Activated CD8-positive, alpha-beta memory T cell treated with anti-CD3 and anti-CD28 coated beads for 48 hours (primary cell): ENCODE measurements around the gene SETBP1.

Experiments
- DNase-seq, 3 experiments: peaks; one replicate each; pipeline ENCODE4 v3.0.0-alpha.2; 2020; ENCODE audit warnings: low read depth in 2 of 3, low spot score in 2 of 3

The SETBP1 gene

DNA sequence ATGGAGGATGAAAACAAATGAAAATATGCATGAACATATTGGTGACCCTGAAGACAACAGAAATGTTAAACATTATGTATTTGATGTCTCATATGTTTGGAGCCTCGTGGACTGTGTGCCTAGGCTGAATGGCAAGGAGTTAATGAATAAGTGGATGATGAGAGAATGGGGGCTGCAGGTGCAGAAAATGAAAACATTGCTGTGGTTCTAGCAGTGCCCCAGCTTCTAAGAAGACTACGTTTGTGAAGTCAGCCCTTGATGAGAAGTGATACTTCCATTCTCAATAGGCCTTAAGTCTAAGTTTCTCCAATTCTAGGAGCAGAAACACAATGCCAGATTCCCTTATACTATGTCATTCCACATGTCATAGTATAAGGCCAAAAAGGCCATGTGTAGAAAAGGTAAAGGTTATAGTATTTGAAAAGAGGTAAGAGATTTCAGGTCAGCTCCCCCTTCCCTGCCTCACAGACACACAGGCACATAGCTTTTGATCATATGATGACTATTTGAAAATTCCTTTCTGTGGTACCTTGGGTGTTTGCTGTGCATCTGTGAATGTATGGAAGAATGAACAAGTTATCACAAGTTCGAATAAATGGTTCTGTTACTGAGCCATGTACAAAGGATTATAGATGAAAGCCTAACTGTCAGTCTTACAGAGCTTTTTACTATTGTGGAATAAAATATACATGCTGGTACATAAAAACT, 280.8 kb downstream of the SETBP1 start:
- no peak for DNase-seq

DNA sequence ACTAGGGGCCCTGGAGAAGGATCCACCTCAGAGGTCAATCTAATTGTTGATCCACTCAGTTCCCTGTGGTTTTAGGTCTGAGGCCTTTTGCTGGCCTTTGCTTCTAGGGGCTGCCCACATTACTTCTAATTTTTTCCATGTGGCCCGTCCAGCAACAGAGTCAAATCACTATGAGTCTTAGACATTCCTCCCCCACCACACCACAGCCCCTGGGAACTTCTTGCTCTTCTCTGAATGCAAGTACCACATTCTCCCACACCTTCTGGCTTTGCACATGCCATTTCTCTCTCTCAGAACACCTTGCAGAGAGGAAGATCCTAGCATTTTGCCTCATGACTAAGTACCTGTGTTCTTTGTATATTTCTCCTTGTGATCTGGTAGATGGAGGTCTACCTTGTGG, 286.9 kb downstream of the SETBP1 start:
- no peak for DNase-seq

DNA sequence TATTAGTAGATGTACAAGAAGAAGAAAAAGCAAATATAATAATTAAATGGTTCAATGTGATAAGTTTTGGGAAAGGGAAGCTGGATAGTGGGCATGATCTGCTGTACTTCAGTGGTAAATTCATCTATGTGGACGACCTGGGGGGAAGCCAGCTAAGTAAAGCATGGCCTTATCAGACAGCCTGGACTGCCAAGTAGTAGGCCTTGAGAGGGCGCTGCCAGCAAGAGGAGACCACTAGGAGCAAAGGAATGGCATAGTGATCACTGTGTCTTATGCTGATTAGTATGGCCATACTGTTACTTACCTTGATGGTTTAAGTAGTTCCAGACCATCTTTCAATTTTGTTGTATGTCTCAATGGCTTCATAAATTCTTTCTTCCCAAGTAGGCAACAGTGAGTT, 287.6 kb downstream of the SETBP1 start:
- DNase-seq, result no peak

DNA sequence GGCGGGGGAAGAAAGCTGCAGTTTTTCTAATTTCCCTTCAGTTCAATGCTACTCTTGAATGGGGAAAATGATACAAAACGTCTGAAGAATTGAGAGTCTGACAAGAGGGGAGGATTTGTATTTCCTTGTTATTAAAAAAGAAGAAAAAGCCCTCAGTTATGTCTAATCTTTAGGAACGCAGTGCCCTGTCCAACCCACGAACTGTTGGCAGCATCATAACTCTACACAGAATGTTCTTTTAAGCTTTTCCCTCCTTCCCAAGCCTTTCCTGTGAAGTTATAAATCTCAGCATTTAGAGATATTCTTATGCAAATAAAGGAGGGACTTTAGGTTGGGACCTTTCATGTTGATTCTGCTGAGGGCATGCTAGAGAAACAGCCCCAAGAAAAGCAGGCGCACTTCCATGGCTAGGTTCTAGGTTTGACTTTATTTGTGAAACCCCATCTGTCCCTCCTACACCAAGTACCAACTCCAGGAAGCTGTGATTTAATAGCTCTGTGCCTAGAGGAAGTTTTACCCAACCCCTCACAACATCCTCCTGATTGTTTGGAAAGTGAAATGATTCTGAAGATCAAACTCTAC, 288.6 kb downstream of the SETBP1 start:
- DNase-seq, result no peak

DNA sequence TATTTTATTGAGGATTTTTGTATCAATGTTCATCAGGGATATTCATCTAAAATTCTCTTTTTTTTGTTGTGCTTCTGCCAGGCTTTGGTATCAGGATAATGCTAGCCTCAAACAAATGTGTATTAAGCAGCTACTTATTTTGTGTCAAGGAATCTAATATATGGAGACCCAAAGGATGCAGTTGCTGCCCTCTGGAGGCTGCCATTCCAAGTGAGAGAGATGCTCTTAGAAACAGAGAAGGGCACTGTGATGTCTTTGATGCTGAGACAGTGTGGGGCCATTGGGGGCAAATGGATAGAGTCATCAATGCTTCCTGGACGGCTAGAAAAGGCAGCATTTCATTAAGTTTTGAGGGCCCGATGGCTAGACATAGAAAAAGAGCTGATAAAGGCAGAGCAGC, 292.6 kb downstream of the SETBP1 start:
- DNase-seq, result no peak

DNA sequence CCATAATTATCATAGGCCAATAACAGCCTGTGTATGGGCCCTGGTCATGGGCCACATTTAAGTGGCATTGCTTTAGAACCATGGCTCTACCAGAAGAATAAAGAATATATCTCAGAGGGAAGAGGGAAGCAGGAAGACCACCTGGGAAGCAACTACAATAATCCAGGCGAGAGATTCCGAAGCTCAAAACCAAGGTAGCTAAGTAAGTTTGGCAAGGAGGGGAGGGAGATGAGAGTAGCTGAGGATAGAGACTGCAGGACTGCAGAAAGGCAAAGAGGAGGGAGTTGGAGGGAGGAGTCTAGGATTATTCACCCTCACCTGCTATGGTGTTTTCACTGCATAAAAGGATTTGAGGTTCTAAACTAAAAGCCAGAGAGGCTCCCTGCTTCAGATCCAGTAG, 293.5 kb downstream of the SETBP1 start:
- DNase-seq, result no peak

DNA sequence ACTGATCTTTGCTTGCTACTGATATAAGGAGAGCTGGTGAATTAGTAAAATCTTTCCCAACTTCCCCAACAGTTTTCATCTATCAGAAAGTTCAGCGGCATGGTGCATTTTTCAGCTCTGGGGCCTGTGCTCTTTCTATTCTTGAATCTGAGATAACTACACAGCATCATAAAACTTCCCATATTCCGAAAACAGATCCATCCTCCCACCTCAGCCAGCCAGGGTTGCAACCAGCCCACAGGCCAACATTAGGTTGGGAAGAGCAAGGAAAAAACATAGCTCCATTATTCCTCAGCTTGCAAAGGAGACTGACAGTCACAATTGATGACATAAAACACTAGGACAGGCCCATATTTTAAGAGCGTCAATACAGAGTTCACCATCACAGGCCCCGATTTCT, 297.2 kb downstream of the SETBP1 start:
- DNase-seq, result no peak

DNA sequence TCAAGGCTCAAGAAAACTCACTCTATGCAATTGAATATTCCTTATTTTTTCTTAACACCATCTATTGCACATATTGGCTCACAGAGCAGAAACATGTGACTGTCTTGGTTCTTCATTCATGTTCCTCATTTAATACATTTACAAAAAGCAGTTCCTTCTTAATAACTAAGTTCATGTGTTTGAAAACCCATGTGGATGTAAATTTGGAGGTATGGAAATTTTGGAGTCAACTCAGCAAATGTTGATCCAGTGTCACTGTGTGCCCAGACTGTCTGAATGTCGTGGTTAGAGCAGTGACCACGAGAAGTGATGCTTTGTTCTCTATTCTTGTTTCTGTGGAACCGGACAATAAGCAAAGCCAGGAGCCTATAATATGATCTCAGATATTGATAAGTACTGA, 299.1 kb downstream of the SETBP1 start:
- DNase-seq, result no peak

DNA sequence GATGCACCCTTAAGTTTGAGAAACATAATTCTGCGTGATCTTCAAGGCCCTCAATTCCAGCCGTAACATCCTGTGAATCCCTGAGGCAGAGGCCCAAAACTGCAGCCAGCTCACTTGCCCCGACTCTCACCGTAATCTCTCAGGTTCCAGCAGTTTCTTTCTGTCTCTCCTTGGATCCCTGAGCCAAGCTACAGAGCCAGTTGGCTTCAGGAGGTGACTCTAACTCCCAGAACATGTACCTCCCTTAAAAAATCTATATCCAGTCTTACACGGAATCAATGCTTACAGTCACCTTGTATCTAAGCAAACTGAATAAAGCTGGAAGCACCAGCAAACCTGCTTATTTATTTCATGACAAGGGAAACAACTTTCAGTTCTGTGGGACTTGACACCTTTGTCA, 300.4 kb downstream of the SETBP1 start:
- no peak for DNase-seq

DNA sequence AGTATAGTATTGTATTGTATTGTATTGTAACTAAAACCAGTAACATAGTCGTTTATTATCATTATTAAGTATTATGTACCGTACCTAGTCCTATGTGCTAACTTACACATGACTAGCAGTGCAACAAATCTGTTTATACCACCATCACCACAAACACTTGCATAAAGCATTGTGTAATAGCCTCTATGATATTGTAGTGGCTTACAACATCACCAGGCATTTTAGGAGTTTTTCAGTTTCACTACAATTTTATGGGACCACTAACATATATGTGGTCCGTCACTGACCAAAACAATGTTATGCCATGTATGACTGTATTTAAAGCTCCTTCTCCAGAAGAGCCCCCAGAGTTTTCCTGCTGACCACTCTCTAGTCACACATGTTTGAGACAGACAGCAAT, 306.2 kb downstream of the SETBP1 start:
- DNase-seq, result no peak

DNA sequence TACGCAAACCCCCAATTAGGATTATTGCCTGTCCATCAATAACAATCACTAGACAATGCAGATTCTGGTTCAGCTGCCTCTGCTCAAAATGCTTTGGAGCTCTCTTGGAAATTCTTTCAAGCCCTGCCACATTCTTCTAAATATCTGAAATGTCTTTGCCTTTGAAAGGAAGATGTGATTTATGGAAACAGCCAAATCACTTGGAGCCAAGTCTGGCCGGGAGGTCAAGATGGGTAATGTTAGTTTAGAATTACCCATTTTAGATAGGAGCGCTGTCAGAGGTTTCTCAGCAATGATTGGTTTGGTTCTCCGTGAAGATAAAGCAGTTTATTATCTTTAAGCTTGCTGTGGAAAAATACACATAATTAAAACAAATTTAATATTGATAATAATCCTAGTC, 306.7 kb downstream of the SETBP1 start:
- no peak for DNase-seq

DNA sequence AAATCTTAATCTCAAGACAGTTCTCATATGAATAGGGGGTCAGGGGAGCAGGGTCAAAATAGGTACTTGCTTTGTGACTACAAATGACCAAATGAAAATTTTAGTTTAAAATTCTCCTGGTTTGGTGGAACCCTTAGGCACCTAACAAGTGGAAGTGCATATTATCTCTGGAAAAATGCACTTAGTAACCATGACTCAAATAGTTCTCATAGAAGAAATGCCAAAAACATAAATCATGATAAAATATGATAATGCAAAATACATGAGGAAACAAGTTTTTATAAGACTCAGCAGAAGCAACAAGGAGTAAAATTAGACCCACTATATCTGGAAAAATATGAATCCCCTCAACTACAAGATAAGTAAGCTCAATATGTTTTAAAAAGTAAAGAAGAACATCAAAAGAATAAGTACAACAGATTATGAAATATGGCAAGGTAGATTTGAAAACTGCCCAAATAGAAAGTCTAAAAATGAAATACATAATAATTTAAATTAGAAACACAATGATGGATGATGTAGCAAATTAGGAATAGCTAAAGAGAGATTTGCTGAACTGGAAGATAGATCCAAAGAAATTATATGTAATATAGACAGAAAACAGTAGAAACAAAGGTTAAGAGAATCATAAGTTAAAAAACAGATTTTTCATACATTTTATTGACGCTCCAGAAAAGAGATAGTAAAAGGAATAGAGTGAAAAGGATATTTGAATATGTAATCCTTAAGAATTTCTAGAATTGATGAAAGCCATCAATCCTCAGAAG, 308.3 kb downstream of the SETBP1 start:
- no peak for DNase-seq

DNA sequence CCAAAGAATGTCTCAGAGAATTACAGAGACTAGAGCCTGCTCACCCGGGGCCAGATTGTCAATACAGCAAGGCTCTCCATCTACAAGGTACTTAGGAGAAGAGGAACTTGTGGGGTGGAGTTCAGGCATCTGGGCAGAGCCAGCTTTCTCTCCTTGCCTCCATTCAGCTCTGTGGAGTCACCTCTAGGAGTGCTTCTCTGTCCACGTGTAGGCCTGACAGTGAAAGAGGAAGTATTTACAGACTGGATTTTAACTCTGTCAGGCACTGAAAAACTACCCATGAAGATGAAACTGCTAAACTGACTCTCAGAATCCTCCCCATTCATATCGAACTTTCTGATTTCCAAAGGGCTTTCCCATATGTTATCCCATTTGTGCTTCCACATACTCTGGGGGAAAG, 315.6 kb downstream of the SETBP1 start:
- DNase-seq, result no peak

DNA sequence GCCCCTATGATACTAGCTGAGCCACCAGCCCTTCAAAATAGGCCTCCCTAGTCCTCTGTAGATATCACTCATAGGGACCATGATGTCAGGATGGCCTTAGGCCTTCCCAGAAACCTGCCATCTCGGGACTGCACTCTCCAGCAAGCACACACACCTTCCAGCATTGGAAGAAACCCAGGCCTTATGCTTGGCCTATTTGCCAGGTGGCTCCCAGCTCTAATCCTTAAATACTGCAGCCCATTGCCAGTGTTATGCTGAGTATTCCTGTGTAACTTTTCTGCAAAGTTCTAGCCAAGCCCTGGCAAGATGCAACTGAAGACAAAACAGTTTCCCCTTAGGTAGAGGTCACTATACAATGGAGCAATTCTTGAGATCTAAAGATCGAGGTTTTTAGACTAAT, 316.5 kb downstream of the SETBP1 start:
- DNase-seq, result no peak

DNA sequence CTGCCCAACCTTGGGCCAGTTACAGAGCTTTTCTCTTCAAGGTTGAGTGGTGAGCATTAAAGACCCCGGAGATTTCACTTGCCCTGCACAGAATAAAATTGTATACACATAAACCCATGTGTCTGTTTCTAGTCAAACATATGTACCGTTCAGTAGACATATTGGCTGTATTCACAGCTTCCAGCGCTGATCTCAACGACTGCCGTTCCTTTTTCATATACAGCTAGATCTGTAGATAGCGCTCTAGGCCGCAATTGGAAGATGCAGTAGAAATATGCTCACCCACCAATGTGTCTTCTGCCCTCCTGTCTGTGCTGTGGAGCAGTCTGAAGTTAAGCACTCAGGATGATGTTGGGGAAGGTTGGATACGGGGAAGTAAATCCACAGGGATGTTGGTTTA, 317.7 kb downstream of the SETBP1 start:
- no peak for DNase-seq

DNA sequence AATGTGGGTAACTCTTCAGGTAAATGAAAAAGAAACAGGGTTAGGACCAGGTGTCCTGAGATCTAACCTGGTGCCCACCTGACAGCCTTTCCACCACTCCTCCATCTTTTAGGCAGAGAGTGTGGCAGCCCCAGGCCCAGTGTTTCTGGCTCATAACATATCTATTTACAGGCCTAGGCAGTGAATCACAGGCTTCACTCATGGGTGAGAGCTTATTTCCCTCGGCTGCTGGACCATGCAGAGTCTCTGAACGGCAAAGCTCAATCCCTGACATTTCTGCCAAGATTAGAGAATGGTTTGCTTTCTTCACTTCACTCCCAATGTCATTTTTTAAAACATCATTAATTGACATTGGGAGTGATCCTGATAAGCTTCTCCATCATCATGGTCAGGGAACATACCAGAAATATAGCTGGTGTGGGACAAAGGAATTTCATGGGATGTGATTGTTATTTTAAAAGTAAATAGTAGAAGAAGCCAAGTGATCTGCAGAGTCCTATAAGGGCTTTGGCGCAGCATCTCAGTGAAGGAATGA, 323.9 kb downstream of the SETBP1 start:
- no peak for DNase-seq

DNA sequence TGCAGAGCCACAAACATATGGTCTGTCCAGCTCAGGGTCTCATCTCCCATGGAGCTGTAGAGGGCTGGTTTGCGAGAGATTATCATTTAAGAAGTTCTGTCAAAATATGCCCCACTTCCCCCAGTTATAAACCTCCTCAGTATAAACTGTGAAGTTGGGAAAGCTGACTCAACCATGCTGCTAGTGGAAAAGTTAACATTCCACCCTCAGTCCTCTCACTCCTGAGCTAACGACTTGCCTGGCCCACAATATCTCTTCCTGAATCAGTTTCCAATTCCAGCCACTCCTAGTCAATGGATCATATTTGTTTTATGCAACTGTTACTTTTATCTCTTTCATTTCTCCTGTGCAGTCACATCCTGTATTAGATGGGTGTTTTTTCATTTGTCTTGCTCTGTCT, 326.2 kb downstream of the SETBP1 start:
- DNase-seq, result no peak

DNA sequence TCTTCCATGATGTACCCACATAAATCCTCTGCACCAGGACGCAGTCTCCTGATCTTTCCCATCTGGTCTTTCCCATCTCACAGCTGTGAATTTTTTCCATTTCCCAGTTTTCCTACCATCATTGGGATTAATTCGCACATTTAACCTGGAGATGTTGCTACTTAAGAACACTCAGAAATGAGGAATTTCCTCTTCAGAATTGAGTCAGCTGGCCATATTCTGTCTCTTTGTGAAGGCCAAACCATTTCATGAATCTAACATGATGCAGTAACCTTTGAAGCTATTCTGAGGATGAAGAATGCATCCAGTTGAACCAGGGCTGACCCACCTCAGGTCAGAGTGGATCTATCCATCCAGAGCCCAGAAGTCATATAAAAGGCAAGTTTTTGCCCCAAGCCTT, 326.8 kb downstream of the SETBP1 start:
- DNase-seq, result no peak

DNA sequence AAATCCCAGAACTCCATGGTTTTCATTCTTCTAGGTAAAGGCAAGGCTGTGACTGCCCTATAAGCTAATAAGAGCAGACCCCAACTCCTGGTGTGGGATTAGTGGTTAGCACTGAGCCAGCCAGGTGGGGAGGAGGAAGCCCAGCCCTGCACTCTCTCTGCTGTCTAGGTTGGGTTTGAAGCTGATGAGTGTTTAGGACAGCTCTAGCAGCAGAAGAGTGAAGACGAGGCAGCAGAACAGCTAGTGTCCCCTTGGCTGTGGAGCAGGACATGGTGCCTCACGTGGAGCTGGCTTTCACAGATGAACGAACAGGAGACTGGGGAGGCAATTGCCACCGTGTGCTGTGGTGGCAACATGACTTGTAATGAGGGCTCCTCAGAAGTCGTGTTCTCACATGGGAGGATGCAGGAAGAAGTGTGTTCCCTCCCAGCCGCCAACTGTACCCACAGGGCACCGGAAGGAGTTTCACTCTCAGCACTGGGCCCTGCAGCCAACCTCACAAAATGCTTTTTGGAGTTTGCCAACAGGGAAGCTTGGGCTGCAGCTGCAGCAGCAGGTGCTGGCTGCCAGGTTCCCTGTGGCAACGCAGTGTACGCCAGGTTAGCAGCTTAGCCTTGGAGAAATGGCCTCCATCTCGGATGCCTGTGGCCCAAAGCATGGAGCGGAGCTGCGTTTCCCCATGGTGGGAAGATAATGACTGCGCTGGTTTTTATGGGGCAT, 328.2 kb downstream of the SETBP1 start:
- DNase-seq, result no peak

DNA sequence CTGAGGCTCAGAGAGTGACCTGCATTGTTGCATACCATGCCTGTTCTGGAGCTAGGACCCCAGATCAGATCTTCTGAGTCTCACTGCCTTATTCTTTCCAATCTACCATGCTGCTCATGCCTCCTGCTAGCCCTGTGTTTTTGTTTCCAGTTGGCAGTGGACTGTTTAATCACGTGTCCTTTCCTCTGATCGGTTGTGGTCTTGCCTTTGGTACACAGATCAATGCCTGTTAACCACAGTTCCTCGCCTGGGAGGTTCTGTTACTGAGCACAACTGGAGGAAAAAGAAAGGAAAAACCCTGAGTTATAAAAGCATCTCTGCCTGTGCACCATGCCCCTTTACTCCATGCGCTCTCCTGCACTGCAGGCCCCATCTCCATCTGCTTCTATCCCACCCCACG, 329.1 kb downstream of the SETBP1 start:
- no peak for DNase-seq

DNA sequence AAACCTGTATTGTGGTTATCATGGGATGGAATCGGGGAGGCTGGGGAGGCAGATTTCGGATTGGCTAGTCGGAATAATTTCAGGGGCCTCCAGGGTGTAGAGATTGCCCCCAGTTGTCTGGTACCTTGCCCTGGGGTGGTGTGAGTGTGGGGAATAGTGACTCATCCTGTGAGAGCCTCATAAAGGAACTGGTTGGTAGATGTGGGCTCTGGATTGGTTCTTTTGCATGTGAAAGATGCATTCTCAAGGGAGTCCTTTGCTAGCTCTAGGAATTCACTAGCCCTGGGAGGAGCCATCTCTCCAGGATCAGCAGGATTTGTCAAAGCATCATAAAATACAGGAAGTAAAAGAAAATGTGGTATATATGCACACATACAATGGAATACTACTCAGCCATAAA, 331.6 kb downstream of the SETBP1 start:
- DNase-seq, result no peak

DNA sequence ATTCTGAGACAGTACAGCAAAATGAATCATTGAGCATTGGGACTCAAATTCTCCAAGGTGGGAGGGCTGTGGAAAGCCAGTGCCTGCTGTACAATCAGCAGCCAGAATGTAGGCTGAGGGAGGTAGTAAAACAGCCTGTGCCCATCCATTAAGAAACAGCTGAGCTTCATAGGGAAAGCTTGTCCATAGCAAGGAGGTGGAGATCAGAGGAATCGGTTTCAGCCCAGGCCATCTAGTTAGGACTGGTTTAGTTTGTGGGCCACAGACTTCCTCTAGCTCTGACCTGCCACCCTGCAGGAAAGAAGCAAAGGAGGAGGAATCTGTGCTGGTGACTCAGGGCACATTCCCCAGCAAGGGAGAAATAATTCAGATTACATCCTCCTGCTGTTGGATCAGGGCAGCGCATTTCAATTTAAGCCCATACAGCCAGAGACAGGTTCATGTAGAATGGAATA, 333.4 kb downstream of the SETBP1 start:
- DNase-seq, result no peak
